ENCODE results near the gene MZB1. TPM values are rescaled to one million over a fixed set of nuclear protein-coding genes. Genes with fewer than 3 reads are reported as not detected.
"Not testable (repeated sequence)": the region's sequence is repeated elsewhere in the genome, so short reads cannot be mapped to it uniquely, and the experiment has no call there.

MZB1 gene
- total RNA-seq, 1 donor from 2014 or later = 0.70 TPM

DNA sequence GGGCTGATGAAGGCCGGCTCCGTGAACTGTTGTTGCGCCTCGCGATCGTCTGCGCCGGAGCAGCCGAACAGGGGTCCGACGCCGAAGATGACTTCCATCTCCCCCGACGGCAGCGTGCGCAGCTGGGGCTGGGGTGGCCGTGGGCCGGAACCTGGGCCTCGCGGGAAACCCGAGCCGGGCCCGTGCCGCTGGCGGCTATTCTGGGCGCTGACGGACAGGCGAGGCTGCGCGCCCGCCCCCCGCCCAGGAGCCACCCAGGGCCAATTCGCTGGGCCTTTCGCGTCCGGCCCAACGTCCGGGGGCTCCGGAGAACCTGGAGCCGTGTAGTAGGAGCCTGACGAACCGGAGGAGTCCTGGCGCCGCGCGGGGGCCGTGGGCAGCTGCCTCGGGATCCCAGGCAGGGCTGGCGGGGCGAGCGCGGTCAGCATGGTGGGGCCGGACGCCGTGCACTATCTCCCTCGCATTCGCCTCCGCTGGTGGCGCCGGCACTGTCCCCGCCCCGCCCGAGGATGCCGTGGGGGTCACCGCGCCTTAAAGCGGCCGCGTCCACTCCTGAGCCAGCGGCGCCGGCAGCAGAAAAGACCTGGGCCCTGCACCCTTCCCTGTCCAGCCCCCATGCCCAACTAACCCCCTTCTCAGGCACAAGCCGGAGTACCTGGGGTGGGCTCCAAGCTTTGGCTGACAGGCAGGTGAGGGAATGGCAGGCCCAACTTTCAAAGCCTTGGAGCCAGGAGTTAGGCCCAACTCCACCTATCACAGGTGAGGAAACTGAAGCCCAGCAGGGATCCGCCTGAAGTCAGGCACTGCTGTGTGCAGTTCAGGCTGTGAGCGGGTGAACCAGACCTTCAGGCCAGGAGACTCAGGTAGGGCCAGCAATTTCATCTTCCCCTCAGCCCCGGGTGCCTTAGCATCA is 5.2 kb upstream of the MZB1 start, which contains the start of gene PROB1:
PROB1 (minus strand) TSS at position 451 of the 913 bp plus-strand sequence; CDS start at position 428, 23 bp downstream.
- DNase-seq = peak; percentile 78
- intact Hi-C loops (cut with DNase I) = no loop called here
- ATAC-seq (ENCODE audit: poor library complexity) = peak; percentile 79

DNA sequence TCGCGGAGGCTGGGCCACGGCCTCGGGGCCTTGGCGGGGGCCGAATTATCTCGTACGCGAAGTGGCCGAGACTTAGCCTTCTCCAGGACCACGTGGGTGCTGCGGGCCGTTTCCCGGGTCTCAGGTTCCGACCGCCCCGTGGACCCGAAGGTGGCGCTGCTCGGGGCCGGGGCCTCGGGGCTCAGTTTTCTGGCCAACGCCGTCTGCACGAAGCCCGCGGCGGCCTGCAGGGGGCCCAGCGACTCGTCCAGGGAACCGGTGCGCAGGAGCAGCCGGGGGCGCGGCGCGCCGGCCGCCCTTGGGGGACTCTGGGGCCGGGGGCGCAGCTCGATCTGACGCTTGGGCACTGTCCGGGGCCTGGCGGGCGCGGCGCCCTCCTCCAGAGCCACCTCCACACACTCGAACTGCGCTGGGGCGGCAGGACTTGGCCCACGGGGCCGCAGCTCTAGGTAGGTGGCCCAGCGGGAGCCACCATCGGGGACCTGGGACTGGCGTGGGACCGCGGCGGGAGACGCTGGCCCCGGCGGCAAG is 4.5 kb upstream of the MZB1 start:
- ATAC-seq (ENCODE audit: poor library complexity) (peak; percentile 54), DNase-seq (peak; percentile 65)
- intact Hi-C loops (cut with DNase I) = no loop called here

GRCh38 chr5:139393497-139394122 is 3.9 kb upstream of the MZB1 start:
- intact Hi-C loops (cut with DNase I) = no loop called here
- DNase-seq = no peak
- ATAC-seq (ENCODE audit: poor library complexity) = no peak

GRCh38 chr5:139392678-139393496 is 3.2 kb upstream of the MZB1 start:
- intact Hi-C loops (cut with DNase I) = no loop called here
- ATAC-seq (ENCODE audit: poor library complexity) (peak; percentile 20), DNase-seq (peak; percentile 79)

- DNase-seq (no peak), ATAC-seq (ENCODE audit: poor library complexity) (no peak)
- intact Hi-C loops (cut with DNase I) = no loop called here
Observed at GRCh38 chr5:139392324-139392677, 2.6 kb upstream of the MZB1 start.

- ATAC-seq (ENCODE audit: poor library complexity) (no peak), DNase-seq (no peak)
- intact Hi-C loops (cut with DNase I) = no loop called here
Observed at GRCh38 chr5:139391570-139392323, 2.0 kb upstream of the MZB1 start.

- DNase-seq (no peak), ATAC-seq (ENCODE audit: poor library complexity) (no peak)
- intact Hi-C loops (cut with DNase I) = no loop called here
Observed at GRCh38 chr5:139390639-139391569, 1.2 kb upstream of the MZB1 start.

GRCh38 chr5:139388198-139388821 is 1.4 kb downstream of the MZB1 start:
- peak; percentile 23 for ATAC-seq (ENCODE audit: poor library complexity)
- intact Hi-C loops (cut with DNase I) = no loop called here
- DNase-seq = no peak

DNA sequence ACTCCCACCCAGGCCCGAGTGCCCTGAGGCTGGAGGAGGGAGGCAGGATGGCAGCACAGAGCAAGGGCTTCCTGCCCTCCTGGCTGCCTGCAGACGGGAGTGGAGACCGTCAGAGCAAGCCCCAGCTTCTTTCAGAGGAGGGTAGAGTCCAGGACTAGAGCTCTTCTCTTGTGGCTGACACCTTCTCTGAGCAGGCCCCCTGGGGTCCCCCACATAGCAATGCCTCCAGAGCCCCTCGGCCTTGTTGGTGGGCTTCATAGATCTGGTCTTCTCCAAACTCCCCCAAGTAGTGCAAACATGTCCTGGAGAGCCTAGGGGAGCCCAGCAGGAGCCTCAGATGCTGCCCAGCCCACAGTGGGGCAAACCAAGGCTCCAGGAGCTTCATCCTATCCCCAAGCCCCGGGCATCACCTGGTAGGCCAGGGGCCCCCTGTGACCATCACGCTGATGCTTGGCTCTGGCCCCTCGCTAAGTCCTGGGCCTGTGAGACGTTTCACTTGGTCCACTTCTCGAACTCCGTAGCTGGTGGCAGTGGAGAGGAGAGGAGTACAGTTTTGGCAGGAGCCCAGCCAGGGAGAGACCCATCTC is 2.0 kb downstream of the MZB1 start:
- DNase-seq (no peak), ATAC-seq (ENCODE audit: poor library complexity) (no peak)
- intact Hi-C loops (cut with DNase I) = no loop called here

- intact Hi-C loops (cut with DNase I); ATAC-seq (ENCODE audit: poor library complexity); DNase-seq: not testable (repeated sequence)
Observed at GRCh38 chr5:139386956-139387355, 2.8 kb downstream of the MZB1 start.

DNA sequence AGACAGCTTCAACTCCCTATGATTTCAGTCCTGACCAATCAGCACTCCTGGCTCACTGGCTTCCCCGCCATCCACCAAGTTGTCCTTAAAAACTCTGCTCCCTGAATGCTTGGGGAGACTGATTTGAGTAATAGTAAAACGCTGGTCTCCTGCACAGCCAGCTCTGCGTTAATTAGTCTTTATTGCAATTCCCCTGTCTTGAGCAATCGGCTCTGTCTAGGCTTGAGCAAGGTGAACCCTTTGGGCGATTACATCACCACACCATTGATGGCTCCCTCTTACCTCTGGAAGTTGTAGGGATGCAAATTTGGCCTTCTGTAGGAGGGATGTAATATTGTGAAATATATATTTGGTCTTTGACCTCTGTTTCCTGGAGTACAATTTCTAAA is 3.7 kb downstream of the MZB1 start:
- DNase-seq (no peak), ATAC-seq (ENCODE audit: poor library complexity) (no peak)
- intact Hi-C loops (cut with DNase I) = no loop called here

GRCh38 chr5:139385061-139386049 is 4.4 kb downstream of the MZB1 start:
- DNase-seq (no peak), ATAC-seq (ENCODE audit: poor library complexity) (peak; percentile 45)
- intact Hi-C loops (cut with DNase I) = no loop called here

- intact Hi-C loops (cut with DNase I) = no loop called here
- DNase-seq = no peak
- no peak for ATAC-seq (ENCODE audit: poor library complexity)
Observed at GRCh38 chr5:139384591-139385051, 5.1 kb downstream of the MZB1 start.

DNA sequence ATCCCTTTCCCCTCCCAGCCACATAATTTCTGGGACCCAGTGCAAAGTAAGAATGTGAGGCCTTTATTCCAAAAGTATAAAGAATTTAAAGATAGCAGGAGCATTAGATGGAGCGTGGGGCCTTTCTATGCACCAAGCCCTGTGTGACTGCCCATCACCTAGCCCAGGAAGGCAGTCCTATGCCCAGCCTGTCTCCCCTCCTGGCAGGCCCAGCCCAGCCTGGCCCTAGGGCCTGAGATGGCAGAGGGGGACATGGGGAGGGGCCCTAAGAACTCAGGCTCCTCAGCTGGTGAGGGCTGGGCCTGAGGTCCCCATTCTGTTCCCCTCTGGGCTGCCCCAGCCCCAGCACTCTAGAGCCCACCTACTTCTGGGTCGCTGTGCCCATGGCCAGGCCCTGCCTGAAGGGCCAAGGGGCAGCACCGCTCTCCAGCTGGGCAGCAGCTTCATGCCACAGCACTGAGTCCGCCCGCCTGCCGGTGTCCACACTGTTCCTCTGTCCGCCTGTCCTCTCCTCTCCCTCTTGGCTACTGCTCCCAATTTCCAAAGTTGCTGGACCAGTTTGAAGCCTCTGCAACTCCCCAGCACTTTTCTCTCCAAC is 5.6 kb downstream of the MZB1 start:
- intact Hi-C loops (cut with DNase I) = no loop called here
- ATAC-seq (ENCODE audit: poor library complexity) (no peak), DNase-seq (no peak)
